GM13976 (cell line): Measurements from ENCODE around the gene HUWE1.

Experiments
- DNase-seq: peaks from one replicate; pipeline ENCODE4 v3.0.0; 2012; ENCODE audit warnings: low spot score
- CTCF ChIP-seq: IDR thresholded peaks from 2 replicates; pipeline ENCODE4 v1.5.1; 2012; ENCODE audit warnings: borderline replicate concordance, mild to moderate bottlenecking; ENCODE audit not compliant: insufficient read depth; ENCODE audit errors: extremely low read depth, missing control alignments, control extremely low read depth
- in situ Hi-C: fragments of 300-500 bp; cut with MboI; formaldehyde crosslinking; loops from one replicate; pipeline ENCODE4 v1.12.0; 2022; ENCODE audit warnings: low sequenced_read_pairs, mixed read lengths, inconsistent platforms; ENCODE audit not compliant: unreplicated experiment

Gene HUWE1

GRCh38 chrX:53711436-53711835, 24.9 kb upstream of the HUWE1 start:
- no peak for TF ChIP-seq CTCF
- in situ Hi-C loops = no loop called here
- no peak for DNase-seq

- in situ Hi-C loops = no loop called here
- no peak for DNase-seq
- no peak for TF ChIP-seq CTCF
Measured at GRCh38 chrX:53704854-53705253, 18.3 kb upstream of the HUWE1 start.

- no peak for TF ChIP-seq CTCF
- peak; percentile 44 for DNase-seq
- in situ Hi-C loops = no loop called here
Measured at GRCh38 chrX:53704294-53704693, 17.8 kb upstream of the HUWE1 start.

GRCh38 chrX:53695946-53696549, 9.5 kb upstream of the HUWE1 start:
- DNase-seq = no peak
- in situ Hi-C loops = no loop called here
- no peak for TF ChIP-seq CTCF

- TF ChIP-seq CTCF = no peak
- no peak for DNase-seq
- in situ Hi-C loops = no loop called here
Measured at GRCh38 chrX:53694642-53695041, 8.1 kb upstream of the HUWE1 start.

GRCh38 chrX:53688300-53688699, 1.8 kb upstream of the HUWE1 start:
- DNase-seq = no peak
- in situ Hi-C loops = no loop called here
- no peak for TF ChIP-seq CTCF
